HepG2 (cell line): ENCODE data around the gene TAOK3. TPM values are rescaled to one million over a fixed set of nuclear protein-coding genes. Genes with fewer than 3 reads are reported as not detected.

Source experiments
- ATRX ChIP-seq: sonication (generic); formaldehyde crosslinking; IDR thresholded peaks from 2 replicates; pipeline ENCODE4 v1.4.0; 2020; ENCODE audit warnings: missing genetic modification reagents, borderline replicate concordance
- BCLAF1 ChIP-seq: fragments of 450-650 bp; IDR thresholded peaks from 2 replicates; pipeline ENCODE4 v1.6.1; 2017; ENCODE audit warnings: mild to moderate bottlenecking
- CAMTA2 ChIP-seq: sonication (generic); formaldehyde crosslinking; IDR thresholded peaks from 2 replicates; pipeline ENCODE4 v1.4.0; 2020; ENCODE audit warnings: mild to moderate bottlenecking, missing genetic modification reagents, borderline replicate concordance
- KDM4B ChIP-seq: sonication (generic); formaldehyde crosslinking; IDR thresholded peaks from 2 replicates; pipeline ENCODE4 v1.4.0; 2020; ENCODE audit warnings: missing genetic modification reagents
- MED8 ChIP-seq: sonication (generic); formaldehyde crosslinking; IDR thresholded peaks from 2 replicates; pipeline ENCODE4 v1.8.1; 2023; ENCODE audit warnings: mild to moderate bottlenecking, missing genetic modification reagents; ENCODE audit not compliant: insufficient replicate concordance
- MTERF4 ChIP-seq: sonication (generic); formaldehyde crosslinking; IDR thresholded peaks from 2 replicates; pipeline ENCODE4 v1.8.0; 2023; ENCODE audit warnings: mild to moderate bottlenecking, missing genetic modification reagents
- XRCC5 ChIP-seq: fragments of 200-400 bp; formaldehyde crosslinking; optimal IDR thresholded peaks from 2 replicates; pipeline ENCODE3; 2017; ENCODE audit warnings: mild to moderate bottlenecking, low read length
- ZFP37 ChIP-seq: sonication (generic); formaldehyde crosslinking; IDR thresholded peaks from 2 replicates; pipeline ENCODE4 v1.4.0; 2020; ENCODE audit warnings: missing genetic modification reagents, borderline replicate concordance
- ZNF124 ChIP-seq: sonication (generic); formaldehyde crosslinking; IDR thresholded peaks from 2 replicates; pipeline ENCODE4 v1.4.0; 2020; ENCODE audit warnings: missing genetic modification reagents
- ZNF235 ChIP-seq: sonication (generic); formaldehyde crosslinking; IDR thresholded peaks from 2 replicates; pipeline ENCODE4 v1.8.1; 2023; ENCODE audit warnings: mild to moderate bottlenecking, missing genetic modification reagents, borderline replicate concordance
- ZNF280B ChIP-seq: sonication (generic); formaldehyde crosslinking; IDR thresholded peaks from 2 replicates; pipeline ENCODE4 v1.5.0; 2020; ENCODE audit warnings: missing genetic modification reagents, mild to moderate bottlenecking, borderline replicate concordance
- ZNF362 ChIP-seq: sonication (generic); formaldehyde crosslinking; IDR thresholded peaks from 2 replicates; pipeline ENCODE4 v1.4.0; 2020; ENCODE audit warnings: missing genetic modification reagents, mild to moderate bottlenecking, borderline replicate concordance
- ZNF616 ChIP-seq: sonication (generic); formaldehyde crosslinking; IDR thresholded peaks from 2 replicates; pipeline ENCODE4 v1.5.0; 2020; ENCODE audit warnings: low read depth, mild to moderate bottlenecking, missing genetic modification reagents
- ZNF747 ChIP-seq: sonication (generic); formaldehyde crosslinking; IDR thresholded peaks from 2 replicates; pipeline ENCODE4 v1.8.1; 2023; ENCODE audit warnings: missing genetic modification reagents, mild to moderate bottlenecking, borderline replicate concordance
- ZNF749 ChIP-seq: sonication (generic); formaldehyde crosslinking; IDR thresholded peaks from 2 replicates; pipeline ENCODE4 v1.8.0; 2022; ENCODE audit warnings: mild to moderate bottlenecking, missing genetic modification reagents, moderate library complexity, borderline replicate concordance
- ZSCAN31 ChIP-seq: sonication (generic); formaldehyde crosslinking; IDR thresholded peaks from 2 replicates; pipeline ENCODE4 v1.5.0; 2020; ENCODE audit warnings: low read depth, mild to moderate bottlenecking, missing genetic modification reagents
- polyA plus RNA-seq, 8 experiments: library from polyadenylated mRNA; depleted of rRNA in 3 of 8; stranded (reverse) in 7 of 8; unstranded in 1 of 8; fragments of >200 nt; fragmentation: Illumina TruSeq in 4 of 8; extraction: Trizol in 4 of 8; gene quantifications; 2 replicates each; pipeline versions ENCODE4 v1.2.1 to v1.2.3, GENCODE V29; 2011 to 2016; ENCODE audit warnings: low read depth in 4 of 8, missing spikeins in 1 of 8, mixed read lengths in 1 of 8; ENCODE audit not compliant: insufficient read depth in 1 of 8
- total RNA-seq, 5 experiments: library from RNA; depleted of rRNA; stranded (reverse); fragments of >200 nt; fragmentation: Illumina TruSeq; extraction: Trizol; gene quantifications; 2 replicates each; pipeline ENCODE4 v1.2.3, GENCODE V29; 2016; ENCODE audit warnings: low read depth in 1 of 5

Gene TAOK3
- total and polyA plus RNA-seq, 2 of the 13 experiments (the other 11 are each of a cell fraction or from before 2014, with no cell fraction given), result 10.4 to 12.3 TPM

GRCh38 chr12:118372541-118373495 lies at the start of gene TAOK3 (continued):
- TF ChIP-seq ZNF280B, result no peak
- TF ChIP-seq ZNF747 (CRISPR knock-in tag), result peak; percentile 58; the same call in 1 of the 2 replicates
- no peak for TF ChIP-seq ZFP37 (CRISPR knock-in tag)
- TF ChIP-seq ZSCAN31 (CRISPR knock-in tag), result peak; percentile 57; the same call in 1 of the 2 replicates
- TF ChIP-seq ZNF749 (CRISPR knock-in tag), result peak; percentile 72; the same call in 1 of the 2 replicates
- no peak for TF ChIP-seq ZNF124
- no peak for TF ChIP-seq ATRX (CRISPR knock-in tag)
- TF ChIP-seq KDM4B (CRISPR knock-in tag), result no peak
- no peak for TF ChIP-seq MED8 (CRISPR knock-in tag)
- TF ChIP-seq MTERF4, result no peak
- TF ChIP-seq CAMTA2 (CRISPR knock-in tag), result no peak
- TF ChIP-seq BCLAF1, result no peak
- no peak for TF ChIP-seq ZNF235 (CRISPR knock-in tag)
- peak; percentile 99 for TF ChIP-seq XRCC5
- TF ChIP-seq ZNF616 (CRISPR knock-in tag), result no peak
- no peak for TF ChIP-seq ZNF362 (CRISPR knock-in tag)
